ENCODE data around the gene CLTA.

- TF ChIP-seq SIRT6 (IDR thresholded peaks at IDR 0.05; ENCODE audit: low read length) (no peak), CTCF (IDR thresholded peaks at IDR 0.05; ENCODE audit: control extremely low read depth in 1 of 3, insufficient read depth in 1 of 3, low read depth in 1 of 3, low read length in 3 of 3) (no peak)
Measured at GRCh38 chr9:36187414-36187813, 3.3 kb upstream of the CLTA start.

All from H1 (cell line).